OCI-LY1 (cell line): ENCODE data around the gene ZNF747.

Experiments used
- H2AFZ ChIP-seq: fragments of 200-600 bp; sonication (generic), shearing (Covaris generic); 2 replicates; pipeline ENCODE4 v1.6.0; 2014; ENCODE audit warnings: antibody characterized with exemption, mild to moderate bottlenecking, low read length
- H3F3A ChIP-seq: fragments of 200-600 bp; sonication (generic), shearing (Covaris generic); 2 replicates; pipeline ENCODE4 v1.6.0; 2014; ENCODE audit warnings: mild to moderate bottlenecking, antibody characterized with exemption, low read length, moderate library complexity; ENCODE audit not compliant: insufficient read depth
- H3K27ac ChIP-seq: fragments of 200-600 bp; sonication (generic); 2 replicates; pipeline ENCODE4 v1.5.1; 2014; ENCODE audit warnings: low read length, mixed run types, mild to moderate bottlenecking, low read depth; ENCODE audit not compliant: poor library complexity, severe bottlenecking
- H3K27me3 ChIP-seq: fragments of 200-600 bp; sonication (generic); 2 replicates; pipeline ENCODE4 v1.6.0; 2014; ENCODE audit warnings: antibody characterized with exemption, mild to moderate bottlenecking, low read length, moderate library complexity; ENCODE audit not compliant: insufficient read depth
- H3K36me3 ChIP-seq: fragments of 200-600 bp; sonication (generic); 2 replicates; pipeline ENCODE4 v1.6.1; 2014; ENCODE audit warnings: mild to moderate bottlenecking, antibody characterized with exemption, low read length, moderate library complexity, mixed read lengths; ENCODE audit not compliant: insufficient read depth
- H3K4me1 ChIP-seq: fragments of 200-600 bp; sonication (generic); 2 replicates; pipeline ENCODE4 v1.5.1; 2014; ENCODE audit warnings: mild to moderate bottlenecking, low read length, moderate library complexity; ENCODE audit not compliant: insufficient read depth, severe bottlenecking
- H3K4me2 ChIP-seq: fragments of 200-600 bp; sonication (generic), shearing (Covaris generic); 2 replicates; pipeline ENCODE4 v1.6.1; 2014; ENCODE audit warnings: low read length
- H3K4me3 ChIP-seq: fragments of 200-600 bp; sonication (generic); 2 replicates; pipeline ENCODE4 v1.5.1; 2014; ENCODE audit warnings: low read length, low read depth, mild to moderate bottlenecking, mixed read lengths; ENCODE audit not compliant: poor library complexity, severe bottlenecking
- H3K79me2 ChIP-seq: fragments of 200-600 bp; shearing (Covaris generic); 2 replicates; pipeline ENCODE4 v1.6.1; 2016; ENCODE audit warnings: mixed run types, low read length, mixed read lengths; ENCODE audit not compliant: insufficient read depth
- H3K9ac ChIP-seq: fragments of 200-600 bp; sonication (generic), shearing (Covaris generic); 2 replicates; pipeline ENCODE4 v1.6.1; 2014; ENCODE audit warnings: mild to moderate bottlenecking, low read length, mixed read lengths
- H3K9me2 ChIP-seq: fragments of 200-600 bp; sonication (generic), shearing (Covaris generic); 2 replicates; pipeline ENCODE4 v1.6.1; 2014; ENCODE audit warnings: low read depth, mild to moderate bottlenecking, low read length, mixed read lengths
- H3K9me3 ChIP-seq: fragments of 200-600 bp; shearing (Covaris generic); 2 replicates; pipeline ENCODE4 v1.6.1; 2014; ENCODE audit warnings: low read length, mixed read lengths
- H4K20me1 ChIP-seq: fragments of 200-600 bp; sonication (generic), shearing (Covaris generic); 2 replicates; pipeline ENCODE4 v1.6.0; 2016; ENCODE audit warnings: mild to moderate bottlenecking, low read length; ENCODE audit not compliant: insufficient read depth
- CTCF ChIP-seq: fragments of 200-600 bp; sonication (generic), shearing (Covaris generic); IDR thresholded peaks from 2 replicates; pipeline ENCODE4 v1.5.1; 2017; ENCODE audit warnings: mild to moderate bottlenecking, antibody characterized with exemption, low read length, moderate library complexity, mixed read lengths
- EZH2 ChIP-seq: fragments of 200-600 bp; sonication (generic), shearing (Covaris generic); IDR thresholded peaks from 2 replicates; pipeline ENCODE4 v1.8.0; 2017; ENCODE audit warnings: borderline replicate concordance, mixed run types, mild to moderate bottlenecking, antibody characterized with exemption, low read length, moderate library complexity, mixed read lengths

ZNF747 gene

GRCh38 chr16:30534368-30535105, at the start of gene ZNF747:
ZNF747 (minus strand) TSS chr16:30534858; CDS start chr16:30534679, 179 bp downstream.
- no peaks in the 10 kb centered on the region for H3K9me3 ChIP-seq
- no peaks in the 10 kb centered on the region for H3K9me2 ChIP-seq
- H3K36me3 ChIP-seq = peaks cover 13% of the 10 kb centered on the region
- H3K4me2 ChIP-seq = peak within 1 kb of the TSS; percentile 88
- 0 out of 2 replicates have a peak, but pooled peaks cover 4% of the 10 kb centered on the region for H3F3A ChIP-seq
- H3K27ac ChIP-seq = peak within 1 kb of the TSS; percentile 83
- TF ChIP-seq EZH2 = no peak
- TF ChIP-seq CTCF = no peak
- no peaks in the 10 kb centered on the region for H3K27me3 ChIP-seq
- H3K79me2 ChIP-seq = no peaks in the 10 kb centered on the region
- H3K4me3 ChIP-seq = peak within 1 kb of the TSS; percentile 73
- H3K4me1 ChIP-seq = peaks cover 32% of the 10 kb centered on the region
- H2AFZ ChIP-seq = no peak within 1 kb of the TSS
- peak within 1 kb of the TSS; percentile 94 for H3K9ac ChIP-seq
- H4K20me1 ChIP-seq = no peaks in the 10 kb centered on the region

- H4K20me1 ChIP-seq = no peaks in the 10 kb centered on the region
- no peaks in the 10 kb centered on the region for H3K9me3 ChIP-seq
- H3K4me3 ChIP-seq = no peak overlapping the region
- peaks cover 20% of the 10 kb centered on the region; the same call in 1 of the 2 replicates for H3K36me3 ChIP-seq
- H3K4me2 ChIP-seq = no peak overlapping the region
- no peak overlapping the region for H2AFZ ChIP-seq
- H3K27ac ChIP-seq = no peak overlapping the region
- no peaks in the 10 kb centered on the region for H3K27me3 ChIP-seq
- H3F3A ChIP-seq = no peaks in the 10 kb centered on the region
- H3K9ac ChIP-seq = no peak overlapping the region
- H3K4me1 ChIP-seq = peaks cover 20% of the 10 kb centered on the region
- no peak for TF ChIP-seq CTCF
- TF ChIP-seq EZH2 = no peak
- H3K9me2 ChIP-seq = no peaks in the 10 kb centered on the region
- no peaks in the 10 kb centered on the region for H3K79me2 ChIP-seq
These were observed 48.1 kb upstream of the ZNF747 start for GRCh38 chr16:30582611-30583340.

GRCh38 chr16:30581457-30581856, 46.8 kb upstream of the ZNF747 start:
- Histone ChIP-seq H3K9ac (no peak overlapping the region), H3F3A (no peaks in the 10 kb centered on the region), H3K27ac (no peak overlapping the region), H3K4me3 (no peak overlapping the region), H3K4me2 (no peak overlapping the region), H3K27me3 (no peaks in the 10 kb centered on the region), H3K4me1 (peaks cover 20% of the 10 kb centered on the region), H3K9me3 (no peaks in the 10 kb centered on the region), H3K9me2 (no peaks in the 10 kb centered on the region), H3K36me3 (peaks cover 24% of the 10 kb centered on the region; the same call in 1 of the 2 replicates), H4K20me1 (no peaks in the 10 kb centered on the region), H3K79me2 (no peaks in the 10 kb centered on the region), H2AFZ (no peak overlapping the region)
- TF ChIP-seq CTCF (no peak), EZH2 (no peak)
